ENCODE data around the gene OLA1. TPM values are rescaled to one million over a fixed set of nuclear protein-coding genes. Genes with fewer than 3 reads are reported as not detected.

Gene OLA1
- total RNA-seq, 1 experiment from 2014 or later, result 120 TPM

DNA sequence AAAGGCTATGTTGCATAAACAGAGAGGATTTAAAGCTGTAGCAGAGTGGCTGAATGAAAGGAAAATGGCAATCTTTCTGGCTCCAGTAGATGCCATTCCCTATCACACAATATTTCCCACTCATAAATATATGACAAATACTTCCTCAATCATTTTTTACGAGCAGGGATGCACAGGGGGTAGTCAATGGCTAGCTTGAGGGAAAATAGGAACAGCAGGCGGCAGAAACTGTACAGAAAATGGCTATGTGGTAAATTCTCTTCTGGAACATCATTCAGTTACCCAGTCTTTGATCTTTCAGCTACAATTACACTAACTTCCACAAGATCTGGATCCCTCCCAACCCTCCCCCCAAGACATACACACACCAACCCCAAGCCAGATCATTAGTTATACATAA, 127.2 kb downstream of the OLA1 start:
- DNase-seq (ENCODE audit: low read depth), result no peak

DNA sequence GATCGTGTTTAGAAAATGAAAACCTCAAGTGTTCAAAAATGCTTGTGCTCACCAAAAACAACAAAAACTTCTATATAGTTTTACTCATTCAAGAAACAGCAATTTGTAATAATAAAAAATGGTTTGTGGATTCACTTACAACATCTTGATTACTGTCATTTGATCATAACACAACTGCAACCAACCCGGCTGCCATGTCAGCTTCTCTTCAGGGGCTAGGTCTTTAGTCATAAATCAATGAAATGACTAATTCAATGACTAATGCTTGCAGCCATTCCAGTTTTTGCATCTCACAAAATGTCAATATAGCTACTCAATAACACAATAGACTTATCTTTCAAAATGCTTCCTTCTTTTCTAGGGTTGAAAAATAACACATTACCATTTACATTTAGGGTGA, 128.0 kb downstream of the OLA1 start:
- DNase-seq (ENCODE audit: low read depth), result peak; percentile 62

DNA sequence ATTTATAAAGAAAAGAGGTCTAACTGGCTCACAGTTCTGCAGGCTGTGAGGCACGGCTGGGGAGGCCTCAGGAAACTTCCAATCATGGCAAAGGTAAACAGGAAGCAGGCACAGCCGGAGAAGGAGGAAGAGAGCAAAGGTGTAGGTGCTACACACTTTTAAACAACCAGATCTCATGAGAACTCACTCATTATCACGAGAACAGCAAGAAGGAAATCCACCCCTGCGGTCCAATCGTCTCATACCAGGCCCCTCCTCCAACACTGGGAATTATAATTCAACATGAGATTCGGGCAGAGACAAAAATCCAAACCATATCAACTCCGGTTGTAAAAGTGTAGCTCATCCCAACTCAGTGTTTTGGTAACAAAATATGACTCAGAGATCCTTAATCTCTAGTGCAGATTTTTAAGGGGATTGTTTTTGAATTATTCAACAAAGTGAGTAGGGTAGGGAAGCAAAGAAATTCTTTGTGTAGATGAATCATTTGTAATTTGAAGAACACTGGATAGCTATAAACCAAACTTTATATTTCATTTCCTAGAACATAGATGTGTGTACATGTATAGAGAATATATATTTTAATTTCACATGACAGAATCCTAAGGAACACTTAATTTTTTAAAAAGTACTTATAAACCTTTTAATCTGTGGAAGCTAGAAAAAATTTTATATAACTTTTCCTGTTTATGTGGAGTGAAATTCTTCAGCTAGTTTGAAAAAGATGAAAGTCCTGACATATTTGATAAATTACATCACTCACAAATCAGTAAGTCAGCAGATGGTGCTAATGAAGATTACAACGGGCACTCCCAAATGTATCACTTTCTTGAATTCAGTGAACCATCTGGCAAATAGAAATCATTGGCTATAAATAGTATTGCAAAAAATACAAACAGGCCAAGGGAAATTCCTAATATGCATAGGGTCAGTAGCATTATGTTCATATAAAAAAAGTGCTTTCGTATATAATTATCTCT, 130.1 kb downstream of the OLA1 start:
- DNase-seq (ENCODE audit: low read depth), result peak; percentile 88

GRCh38 chr2:174112073-174112472, 136.3 kb downstream of the OLA1 start:
- DNase-seq (ENCODE audit: low read depth), result no peak

GRCh38 chr2:174108579-174108978, 139.8 kb downstream of the OLA1 start:
- DNase-seq (ENCODE audit: low read depth), result no peak

DNA sequence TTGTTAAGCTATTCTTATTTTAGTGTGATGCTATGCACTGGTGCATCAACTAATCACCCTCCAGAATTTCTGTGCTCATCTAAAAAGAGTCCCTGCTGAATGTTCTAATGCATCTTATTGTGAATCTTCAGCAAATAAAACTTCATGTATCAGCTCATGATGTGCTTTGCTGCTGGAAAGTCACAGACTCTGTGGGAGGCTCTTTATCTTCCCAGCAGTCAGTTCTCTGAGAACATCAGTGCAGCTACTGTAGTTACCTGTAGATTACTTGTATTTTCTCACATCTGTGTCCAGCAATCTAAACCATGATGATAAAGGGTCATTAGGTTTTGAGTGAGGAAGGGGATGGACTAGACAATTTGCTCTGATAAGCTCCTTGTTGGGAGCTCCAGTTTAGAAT, 141.6 kb downstream of the OLA1 start:
- DNase-seq (ENCODE audit: low read depth), result no peak

- no peak for DNase-seq (ENCODE audit: low read depth)
Observed at GRCh38 chr2:174094542-174094941, 153.8 kb downstream of the OLA1 start.

DNA sequence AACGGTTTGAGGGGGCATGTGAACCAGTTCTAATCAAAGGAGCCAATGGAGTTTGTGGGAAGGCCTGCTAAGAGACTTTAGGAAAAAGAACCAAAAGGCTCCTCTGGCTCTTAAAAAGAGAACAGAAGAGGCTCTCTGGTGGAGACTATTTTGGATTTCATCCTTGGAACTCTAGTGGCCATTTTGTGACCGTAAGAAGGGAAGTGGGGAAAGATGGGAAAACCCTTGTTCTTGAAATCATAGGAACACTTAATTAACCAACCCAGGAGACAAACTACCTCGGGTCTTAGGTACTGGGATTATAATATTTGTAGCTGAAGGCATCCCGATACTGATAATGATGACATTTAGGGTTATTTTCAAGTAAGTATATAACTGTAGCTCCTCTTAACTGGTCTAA, 157.9 kb downstream of the OLA1 start:
- DNase-seq (ENCODE audit: low read depth), result no peak

DNA sequence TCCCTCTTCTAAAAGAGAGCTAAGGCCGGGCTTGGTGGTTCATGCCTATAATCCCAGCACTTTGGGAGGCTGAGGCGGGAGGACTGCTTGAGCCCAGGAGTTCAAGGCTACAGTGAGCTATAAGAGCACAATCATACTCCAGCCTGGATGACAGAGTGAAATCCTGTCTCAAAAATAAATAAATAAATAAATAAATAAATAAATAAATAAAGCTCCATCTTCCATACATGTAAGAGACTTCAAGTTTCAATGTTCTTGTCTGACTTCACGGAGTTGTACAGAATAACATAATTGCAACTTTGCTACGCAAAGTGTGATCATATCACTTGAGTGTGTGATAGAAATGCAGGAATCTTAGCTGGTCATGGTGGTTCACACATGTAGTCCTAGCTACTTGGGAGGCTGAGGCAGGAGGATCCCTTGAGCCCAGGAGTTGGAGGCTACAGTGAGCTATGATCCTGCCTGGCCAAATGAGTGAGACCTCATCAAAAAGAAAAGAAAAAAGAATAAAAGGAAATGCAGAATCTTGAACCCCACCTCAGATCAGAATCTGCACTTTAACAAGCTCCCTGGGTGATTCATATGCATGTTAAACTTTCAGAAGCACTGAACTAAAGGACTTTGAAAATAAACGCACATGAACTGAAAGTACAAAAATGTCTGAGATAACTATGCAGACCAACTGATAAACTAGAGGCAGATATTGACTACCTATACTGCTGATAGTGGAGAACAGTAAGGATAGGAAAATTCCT, 159.4 kb downstream of the OLA1 start:
- no peak for DNase-seq (ENCODE audit: low read depth)

DNA sequence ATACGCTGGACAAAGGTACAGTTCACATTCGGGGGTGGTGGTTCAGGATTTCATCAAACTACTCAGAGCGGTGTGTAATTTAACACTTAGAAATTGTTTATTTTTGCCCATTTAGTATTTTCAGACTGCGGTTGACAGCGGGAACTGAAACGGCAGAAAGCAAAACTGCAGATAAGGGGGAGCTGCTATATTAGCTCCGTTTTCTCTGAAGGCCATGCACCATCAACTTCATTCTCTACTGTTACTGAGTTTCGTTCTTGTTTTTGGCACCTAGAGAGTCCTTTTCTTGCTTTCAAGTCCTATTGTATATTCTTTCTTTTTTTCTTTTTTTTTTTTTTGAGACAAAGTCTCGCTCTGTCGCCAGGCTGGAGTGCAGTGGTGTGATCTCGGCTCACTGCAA, 161.6 kb downstream of the OLA1 start:
- DNase-seq (ENCODE audit: low read depth), result no peak

DNA sequence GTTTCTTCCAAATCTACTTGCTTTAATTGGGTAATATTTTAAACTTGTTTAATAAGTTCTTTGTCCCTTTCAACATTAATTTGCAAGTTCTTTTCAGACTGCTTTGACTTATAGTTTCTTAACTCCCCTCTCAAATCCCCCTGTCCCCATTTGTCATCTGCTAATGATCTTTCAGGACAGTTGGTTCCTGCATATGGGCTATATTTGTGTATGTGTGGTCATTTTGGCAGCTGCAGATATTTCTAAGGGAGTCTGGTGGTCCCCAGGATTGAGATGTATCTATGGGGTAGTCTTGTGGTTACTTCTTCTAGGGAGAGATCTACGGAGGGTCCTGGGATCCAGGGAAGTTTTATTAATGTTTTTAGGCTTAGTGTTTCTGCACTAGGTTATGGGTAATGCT, 162.6 kb downstream of the OLA1 start:
- DNase-seq (ENCODE audit: low read depth), result peak; percentile 4

GRCh38 chr2:174083843-174084458, 164.4 kb downstream of the OLA1 start:
- no peak for DNase-seq (ENCODE audit: low read depth)

- DNase-seq (ENCODE audit: low read depth), result no peak
Observed at GRCh38 chr2:174080672-174081121, 167.6 kb downstream of the OLA1 start.

DNA sequence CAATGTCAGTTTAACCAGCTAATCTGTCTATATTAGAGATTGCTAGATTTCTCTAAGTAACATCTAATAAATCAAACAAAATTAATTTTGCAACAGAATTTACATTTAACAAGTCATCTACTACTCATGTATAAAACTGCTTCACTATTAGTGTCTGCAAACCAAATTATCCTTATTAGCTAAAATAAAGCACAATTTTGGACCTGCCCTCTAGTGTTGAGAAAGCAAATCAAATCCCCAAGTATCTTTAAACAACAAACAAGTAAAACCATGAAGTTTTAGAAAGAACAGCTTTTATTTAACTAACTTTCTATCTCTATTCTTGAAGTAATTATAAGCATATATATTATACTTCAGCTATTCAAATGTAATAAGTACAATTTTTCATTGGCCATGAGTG, 170.1 kb downstream of the OLA1 start:
- DNase-seq (ENCODE audit: low read depth), result peak; percentile 12

DNA sequence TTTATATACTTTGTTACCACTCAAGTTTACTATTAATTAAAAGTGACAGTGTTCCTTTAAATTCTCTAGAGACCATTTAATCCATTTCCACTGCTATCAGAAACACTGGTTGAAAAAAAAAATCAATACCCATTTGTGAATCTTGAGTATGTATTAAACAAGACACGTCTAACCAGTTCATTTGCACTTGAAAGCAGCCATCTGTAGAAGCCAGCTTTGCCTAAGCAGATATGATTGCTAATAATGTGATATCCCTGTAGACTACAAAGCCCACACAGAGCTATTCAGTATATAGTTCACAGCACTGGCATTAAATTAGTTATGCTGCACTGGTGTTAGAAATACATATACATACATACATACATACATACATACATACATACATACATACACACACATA, 171.4 kb downstream of the OLA1 start:
- DNase-seq (ENCODE audit: low read depth), result no peak

GRCh38 chr2:174076040-174076439, 172.3 kb downstream of the OLA1 start:
- no peak for DNase-seq (ENCODE audit: low read depth)

DNA sequence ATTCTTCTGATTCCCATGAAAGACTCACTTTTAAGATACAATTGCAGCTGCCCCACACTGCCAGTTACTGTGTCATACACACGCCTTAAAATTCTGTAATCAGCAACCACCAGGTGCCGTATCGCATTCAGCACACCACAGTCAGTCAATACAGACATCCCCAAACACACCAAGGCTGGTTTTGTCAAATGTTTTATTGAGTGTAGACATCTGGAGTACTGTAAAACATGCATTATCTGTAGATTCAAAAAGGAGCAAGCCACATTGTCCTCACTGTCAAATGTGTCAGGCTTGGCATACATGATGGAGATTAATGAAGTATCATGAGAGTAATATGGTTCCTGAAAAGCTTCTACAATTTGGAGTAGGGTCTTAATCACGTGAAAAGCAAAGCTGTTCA, 173.5 kb downstream of the OLA1 start:
- no peak for DNase-seq (ENCODE audit: low read depth)

- DNase-seq (ENCODE audit: low read depth), result no peak
Observed at GRCh38 chr2:174072857-174073256, 175.5 kb downstream of the OLA1 start.

DNA sequence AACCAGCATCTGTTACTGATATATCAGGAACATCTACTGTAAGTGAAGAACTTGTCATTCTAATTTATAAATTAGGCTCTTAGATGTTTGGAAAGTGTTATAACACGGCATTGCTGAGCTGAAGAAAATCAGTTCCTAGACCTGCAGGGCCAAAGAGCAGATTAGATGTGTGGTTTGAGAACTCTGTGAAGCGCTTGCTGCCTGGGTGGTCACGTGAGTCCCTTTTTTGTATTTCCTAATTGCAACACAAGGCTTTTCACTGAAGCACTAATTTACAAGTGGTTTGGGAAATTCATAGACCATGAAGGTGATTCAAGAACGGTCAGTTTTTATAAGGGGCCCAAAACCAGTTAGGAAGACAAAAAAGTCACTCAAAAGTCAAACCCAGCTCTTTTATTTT, 176.3 kb downstream of the OLA1 start:
- no peak for DNase-seq (ENCODE audit: low read depth)

DNA sequence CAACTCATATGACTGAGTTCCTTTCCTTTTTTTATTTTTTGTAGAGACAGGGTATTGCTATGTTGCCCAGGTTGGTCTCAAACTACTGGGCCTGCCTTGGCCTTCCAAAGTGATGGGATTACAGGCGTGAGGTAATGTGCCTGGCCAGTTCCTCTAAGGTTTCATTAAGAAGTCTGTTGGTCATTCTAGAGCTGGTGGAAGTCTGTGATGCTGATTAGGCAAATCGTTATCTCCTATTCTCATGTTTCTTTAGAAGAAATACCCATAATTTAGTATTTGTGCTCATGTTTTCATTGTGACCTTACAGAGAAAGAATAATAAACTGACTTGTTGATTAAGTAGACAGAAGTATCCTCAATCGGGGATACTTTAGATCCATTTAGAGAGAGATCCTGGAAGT, 177.0 kb downstream of the OLA1 start:
- DNase-seq (ENCODE audit: low read depth), result no peak

GRCh38 chr2:174070281-174070680, 178.1 kb downstream of the OLA1 start:
- DNase-seq (ENCODE audit: low read depth), result no peak

DNA sequence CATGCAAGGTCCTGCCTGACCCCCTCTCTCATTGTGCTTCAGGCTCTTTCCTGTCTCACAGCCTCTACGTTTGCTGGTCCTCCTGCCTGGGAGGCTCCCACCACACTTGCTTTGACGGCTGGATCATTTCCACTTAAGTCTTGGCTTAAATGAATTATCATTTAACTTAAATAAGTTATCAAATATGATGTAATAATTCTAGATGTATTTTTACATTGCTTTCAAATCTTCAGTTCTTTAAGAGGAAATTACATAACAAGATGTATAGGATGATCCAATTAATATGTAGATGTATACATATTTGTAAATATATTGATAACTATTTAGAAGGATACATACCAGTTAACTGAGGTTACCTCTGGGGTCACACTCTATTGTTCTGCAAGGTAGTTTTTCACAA, 180.5 kb downstream of the OLA1 start:
- DNase-seq (ENCODE audit: low read depth), result no peak
